Bronchial epithelial cell (primary cell): ENCODE data around the gene MARCHF3. TPM values are rescaled to one million over a fixed set of nuclear protein-coding genes. Genes with fewer than 3 reads are reported as not detected.
A peak's percentile ranks its signal among the peaks of the same experiment; 100 is the strongest.
"Not testable (repeated sequence)": the region's sequence is repeated elsewhere in the genome, so short reads cannot be mapped to it uniquely, and the experiment has no call there.

Experiments used
- DNase-seq: peaks from one replicate; pipeline ENCODE4 v3.0.0-alpha.2; 2010; ENCODE audit warnings: low read depth
- FAIRE-seq: peaks from 2 replicates; lab custom pipeline; 2011; peaks lifted over from hg19 to GRCh38; lab: Jason Lieb, UNC
- H3K27me3 ChIP-seq: 2 replicates; pipeline ENCODE4 v1.5.1; 2011; ENCODE audit warnings: low read length; ENCODE audit not compliant: control insufficient read depth, insufficient read depth
- H3K36me3 ChIP-seq: 2 replicates; pipeline ENCODE4 v1.5.1; 2011; ENCODE audit warnings: low read length; ENCODE audit not compliant: control insufficient read depth, insufficient read depth
- H3K4me3 ChIP-seq: 2 replicates; pipeline ENCODE4 v1.5.1; 2011; ENCODE audit warnings: mild to moderate bottlenecking, low read depth, low read length, control low read depth
- CTCF ChIP-seq: IDR thresholded peaks from 2 replicates; pipeline ENCODE4 v1.5.1; 2011; ENCODE audit warnings: mild to moderate bottlenecking, moderate library complexity, low read length, control low read depth, inconsistent platforms; ENCODE audit not compliant: insufficient read depth, severe bottlenecking
- total RNA-seq: library from RNA; depleted of rRNA; stranded (reverse); fragments of >200 nt; gene quantifications from 2 replicates; pipeline ENCODE4 v1.2.1, GENCODE V29; 2014

MARCHF3 gene
- total RNA-seq, 1 donor from 2014 or later = 1.6 TPM

DNA sequence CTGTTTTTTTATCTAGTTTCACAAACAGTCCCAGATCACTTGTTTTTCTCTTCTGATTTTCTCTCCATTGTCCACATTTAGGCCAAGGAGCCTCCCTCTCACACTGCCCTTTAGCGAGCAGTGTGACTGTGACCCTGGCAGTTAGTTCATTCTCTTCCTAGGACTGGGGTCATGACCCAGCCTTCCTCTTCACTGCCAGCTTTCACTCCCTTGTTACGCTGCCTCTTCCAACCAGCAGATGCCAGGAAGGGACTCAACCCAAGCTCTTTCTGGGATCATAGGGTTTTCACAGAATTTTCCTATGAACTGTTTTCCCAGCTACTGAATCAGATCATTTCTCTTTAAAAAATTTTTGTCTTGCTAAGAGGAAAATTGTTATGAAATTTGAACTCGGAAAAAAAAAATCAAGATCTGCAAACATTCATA lies 182.5 kb downstream of the MARCHF3 start:
- no peak for TF ChIP-seq CTCF
- Histone ChIP-seq H3K36me3 (no peaks in the 10 kb centered on the region), H3K27me3 (no peaks in the 10 kb centered on the region), H3K4me3 (no peak overlapping the region)
- DNase-seq = no peak
- FAIRE-seq = no peak

- DNase-seq = no peak
- FAIRE-seq = no peak
- TF ChIP-seq CTCF = no peak
- Histone ChIP-seq H3K4me3 (no peak overlapping the region), H3K36me3 (no peaks in the 10 kb centered on the region), H3K27me3 (no peaks in the 10 kb centered on the region)
Measured at GRCh38 chr5:126847456-126847820, 182.9 kb downstream of the MARCHF3 start.

GRCh38 chr5:126846744-126847455 lies 183.5 kb downstream of the MARCHF3 start:
- TF ChIP-seq CTCF = no peak
- H3K4me3 ChIP-seq = no peak overlapping the region
- DNase-seq (no peak), FAIRE-seq (no peak)
- H3K36me3 ChIP-seq = no peaks in the 10 kb centered on the region
- no peaks in the 10 kb centered on the region for H3K27me3 ChIP-seq

- FAIRE-seq (no peak), DNase-seq (peak; percentile 13)
- Histone ChIP-seq H3K36me3 (no peaks in the 10 kb centered on the region), H3K27me3 (no peaks in the 10 kb centered on the region), H3K4me3 (no peak overlapping the region)
- no peak for TF ChIP-seq CTCF
Measured at GRCh38 chr5:126846344-126846743, 184.0 kb downstream of the MARCHF3 start.

- H3K27me3 ChIP-seq, FAIRE-seq, H3K36me3 ChIP-seq, H3K4me3 ChIP-seq, DNase-seq: not testable (repeated sequence)
Measured at GRCh38 chr5:126845470-126846070, 184.8 kb downstream of the MARCHF3 start.

DNA sequence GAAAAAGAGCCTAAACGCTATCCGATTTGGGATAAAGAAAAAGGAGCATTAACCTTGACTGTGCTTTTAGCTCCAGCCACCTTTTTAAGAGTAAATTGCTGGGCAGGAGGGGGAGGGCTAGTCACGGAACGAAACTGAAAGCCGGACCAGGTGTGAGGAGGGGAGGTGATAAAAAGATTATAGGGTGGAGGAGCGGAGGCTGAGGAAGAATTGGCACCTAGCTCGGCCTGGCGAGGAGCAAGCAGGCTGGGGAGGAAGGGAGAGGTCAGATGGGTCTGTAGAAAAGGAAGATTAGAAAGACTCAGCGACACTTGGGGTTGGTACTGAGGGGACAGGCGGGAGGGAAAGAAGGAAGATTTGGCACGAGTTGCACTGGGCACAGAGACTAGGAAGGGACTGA lies 187.0 kb downstream of the MARCHF3 start:
- not testable (repeated sequence) for H3K27me3 ChIP-seq, H3K4me3 ChIP-seq, FAIRE-seq, H3K36me3 ChIP-seq, DNase-seq

DNA sequence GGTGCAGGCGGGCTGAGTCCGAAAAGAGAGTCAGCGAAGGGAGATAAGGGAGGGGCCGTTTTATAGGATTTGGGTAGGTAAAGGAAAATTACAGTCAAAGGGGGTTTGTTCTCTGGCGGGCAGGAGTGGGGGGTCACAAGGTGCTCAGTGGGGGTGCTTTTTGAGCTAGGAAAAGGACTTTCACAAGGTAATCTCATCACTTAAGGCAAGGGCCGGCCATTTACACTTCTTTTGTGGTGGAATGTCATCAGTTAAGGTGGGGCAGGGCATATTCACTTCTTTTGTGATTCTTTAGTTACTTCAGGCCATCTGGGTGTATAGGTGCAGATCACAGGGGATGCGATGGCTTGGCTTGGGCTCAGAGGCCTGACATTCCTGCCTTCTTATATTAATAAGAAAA lies 191.0 kb downstream of the MARCHF3 start:
- H3K4me3 ChIP-seq, FAIRE-seq, H3K36me3 ChIP-seq, DNase-seq, H3K27me3 ChIP-seq: not testable (repeated sequence)
